Measurements from ENCODE around the gene PSMA3.
A peak's percentile ranks its signal among the peaks of the same experiment; 100 is the strongest.

PSMA3 gene

DNA sequence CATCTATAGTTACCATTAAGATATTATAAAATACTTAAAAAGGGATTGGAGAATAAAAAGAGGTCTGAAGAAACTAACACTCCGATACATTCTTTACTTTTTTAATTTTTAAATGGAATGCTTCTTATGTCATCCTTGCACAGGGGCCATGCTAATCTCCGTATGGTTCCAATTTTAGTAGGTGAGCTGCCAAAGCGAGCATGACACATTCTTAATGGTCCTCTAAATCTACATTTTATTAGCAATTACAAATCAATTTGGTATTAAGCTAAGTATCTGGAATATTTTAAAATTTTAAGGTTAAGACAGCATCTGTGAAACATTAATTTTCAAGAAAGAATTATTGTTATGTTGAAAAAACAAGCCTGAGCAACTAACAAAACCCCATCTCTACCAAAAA, 47.5 kb downstream of the PSMA3 start:
- TF ChIP-seq, protein P1, sequence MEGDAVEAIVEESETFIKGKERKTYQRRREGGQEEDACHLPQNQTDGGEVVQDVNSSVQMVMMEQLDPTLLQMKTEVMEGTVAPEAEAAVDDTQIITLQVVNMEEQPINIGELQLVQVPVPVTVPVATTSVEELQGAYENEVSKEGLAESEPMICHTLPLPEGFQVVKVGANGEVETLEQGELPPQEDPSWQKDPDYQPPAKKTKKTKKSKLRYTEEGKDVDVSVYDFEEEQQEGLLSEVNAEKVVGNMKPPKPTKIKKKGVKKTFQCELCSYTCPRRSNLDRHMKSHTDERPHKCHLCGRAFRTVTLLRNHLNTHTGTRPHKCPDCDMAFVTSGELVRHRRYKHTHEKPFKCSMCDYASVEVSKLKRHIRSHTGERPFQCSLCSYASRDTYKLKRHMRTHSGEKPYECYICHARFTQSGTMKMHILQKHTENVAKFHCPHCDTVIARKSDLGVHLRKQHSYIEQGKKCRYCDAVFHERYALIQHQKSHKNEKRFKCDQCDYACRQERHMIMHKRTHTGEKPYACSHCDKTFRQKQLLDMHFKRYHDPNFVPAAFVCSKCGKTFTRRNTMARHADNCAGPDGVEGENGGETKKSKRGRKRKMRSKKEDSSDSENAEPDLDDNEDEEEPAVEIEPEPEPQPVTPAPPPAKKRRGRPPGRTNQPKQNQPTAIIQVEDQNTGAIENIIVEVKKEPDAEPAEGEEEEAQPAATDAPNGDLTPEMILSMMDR (conservative IDR thresholded peaks at IDR 0.05; ENCODE audit: low read length) = no peak
- peak; percentile 82 for DNase-seq (ENCODE audit: low read depth)
- no peak overlapping the region for H3K4me3 ChIP-seq (ENCODE audit: low read length)

DNA sequence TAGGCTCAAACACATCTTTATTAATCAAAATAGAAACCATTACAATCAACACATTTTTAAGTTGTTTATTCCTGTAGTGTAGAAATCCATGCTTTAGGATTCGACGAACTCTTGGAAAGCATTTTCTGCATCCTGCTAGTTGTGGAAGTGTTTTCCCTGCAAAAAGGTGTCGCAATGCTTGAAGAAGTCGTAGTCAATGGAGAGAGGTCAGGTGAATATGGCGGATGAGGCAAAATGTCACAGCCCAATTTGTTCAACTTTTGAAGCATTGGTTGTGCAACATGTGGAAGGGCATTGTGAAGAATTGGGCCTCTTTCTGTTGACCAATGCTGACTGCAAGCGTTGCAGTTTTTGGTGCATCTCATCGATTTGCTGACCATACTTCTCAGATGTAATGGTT, 49.6 kb downstream of the PSMA3 start:
- TF ChIP-seq, protein P1 (conservative IDR thresholded peaks at IDR 0.05; ENCODE audit: low read length) = no peak
- H3K4me3 ChIP-seq (ENCODE audit: low read length) = no peak overlapping the region
- no peak for DNase-seq (ENCODE audit: low read depth)

DNA sequence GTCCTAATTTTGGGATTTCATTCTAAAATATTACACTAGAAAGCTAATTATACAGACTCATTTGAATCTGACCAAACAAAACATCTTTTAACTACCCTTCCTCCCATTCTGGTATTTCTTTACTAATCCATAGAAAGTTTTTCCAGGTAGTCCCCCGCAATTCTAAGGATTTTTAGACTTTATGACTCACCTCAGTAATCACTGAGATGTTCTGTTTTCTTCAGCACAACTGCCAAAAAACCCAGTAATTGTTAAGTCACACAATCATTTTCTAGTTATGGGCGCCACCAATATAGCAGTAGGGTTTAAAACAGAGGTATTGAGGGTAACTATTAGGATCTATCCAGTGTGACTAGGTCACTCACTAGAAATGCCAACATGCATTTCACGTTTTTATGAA, 52.1 kb downstream of the PSMA3 start:
- no peak for DNase-seq (ENCODE audit: low read depth)
- TF ChIP-seq, protein P1 (conservative IDR thresholded peaks at IDR 0.05; ENCODE audit: low read length) = no peak

DNA sequence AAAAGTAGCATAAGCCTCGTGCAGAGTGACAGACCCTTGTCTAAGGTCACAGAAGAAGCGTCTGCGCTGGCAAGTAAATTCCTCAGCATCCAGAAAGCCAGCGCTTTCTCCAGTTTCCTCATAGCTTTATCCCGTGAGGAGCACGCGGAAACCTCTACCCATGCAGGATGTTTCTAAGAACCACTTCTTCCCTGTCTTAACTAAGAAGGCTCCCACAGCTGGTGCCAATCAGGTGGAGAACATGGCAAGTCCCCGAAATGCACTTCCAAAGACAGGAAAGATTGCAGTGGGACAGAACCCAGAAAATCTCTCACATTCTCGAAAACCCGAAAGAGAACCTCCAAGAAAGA, 52.7 kb downstream of the PSMA3 start:
- peak; percentile 65 for DNase-seq (ENCODE audit: low read depth)
- TF ChIP-seq, protein P1 (conservative IDR thresholded peaks at IDR 0.05; ENCODE audit: low read length) = no peak
- H3K4me3 ChIP-seq (ENCODE audit: low read length) = peak overlapping the region; percentile 94

More for the DNA sequence above, 52.1 kb downstream of the PSMA3 start:
- H3K4me3 ChIP-seq (ENCODE audit: low read length) = peak overlapping the region; percentile 94

DNA sequence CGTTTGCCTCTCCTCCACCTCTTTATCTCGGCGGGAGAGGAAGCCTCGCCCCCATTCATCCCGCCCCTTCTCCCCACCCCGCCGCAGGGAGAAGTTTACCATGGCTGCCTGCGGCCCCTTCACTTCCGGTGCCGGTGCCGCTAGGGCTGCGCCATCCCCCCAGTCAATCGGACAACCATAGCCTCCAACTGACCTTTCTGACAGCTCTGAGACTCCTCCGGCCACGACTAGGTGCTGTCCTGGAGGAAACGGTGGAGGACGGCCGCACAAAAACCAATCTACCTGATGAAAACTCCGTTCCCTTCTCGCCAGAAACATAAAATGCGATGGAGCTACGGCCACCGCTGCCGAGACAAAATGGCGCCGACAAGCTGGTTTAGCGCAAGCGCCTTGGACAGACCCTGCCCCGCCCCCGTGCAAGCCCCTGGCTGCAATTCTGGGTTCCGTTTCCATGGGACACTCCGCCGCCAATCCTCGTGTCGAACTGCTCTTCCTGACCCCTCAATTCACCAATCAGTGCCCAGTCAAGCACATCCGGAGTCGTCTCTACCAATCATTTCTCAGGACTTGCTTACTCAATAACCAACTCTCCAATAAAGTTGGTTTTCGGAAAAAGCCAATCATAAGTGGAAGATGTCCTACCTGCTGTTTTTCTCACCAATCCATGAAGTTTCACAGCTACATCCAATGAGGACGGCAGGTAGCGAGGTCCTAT, 53.3 kb downstream of the PSMA3 start:
- TF ChIP-seq, protein P1 (conservative IDR thresholded peaks at IDR 0.05; ENCODE audit: low read length) = peak; percentile 13; the same call in 1 of the 2 replicates

DNA sequence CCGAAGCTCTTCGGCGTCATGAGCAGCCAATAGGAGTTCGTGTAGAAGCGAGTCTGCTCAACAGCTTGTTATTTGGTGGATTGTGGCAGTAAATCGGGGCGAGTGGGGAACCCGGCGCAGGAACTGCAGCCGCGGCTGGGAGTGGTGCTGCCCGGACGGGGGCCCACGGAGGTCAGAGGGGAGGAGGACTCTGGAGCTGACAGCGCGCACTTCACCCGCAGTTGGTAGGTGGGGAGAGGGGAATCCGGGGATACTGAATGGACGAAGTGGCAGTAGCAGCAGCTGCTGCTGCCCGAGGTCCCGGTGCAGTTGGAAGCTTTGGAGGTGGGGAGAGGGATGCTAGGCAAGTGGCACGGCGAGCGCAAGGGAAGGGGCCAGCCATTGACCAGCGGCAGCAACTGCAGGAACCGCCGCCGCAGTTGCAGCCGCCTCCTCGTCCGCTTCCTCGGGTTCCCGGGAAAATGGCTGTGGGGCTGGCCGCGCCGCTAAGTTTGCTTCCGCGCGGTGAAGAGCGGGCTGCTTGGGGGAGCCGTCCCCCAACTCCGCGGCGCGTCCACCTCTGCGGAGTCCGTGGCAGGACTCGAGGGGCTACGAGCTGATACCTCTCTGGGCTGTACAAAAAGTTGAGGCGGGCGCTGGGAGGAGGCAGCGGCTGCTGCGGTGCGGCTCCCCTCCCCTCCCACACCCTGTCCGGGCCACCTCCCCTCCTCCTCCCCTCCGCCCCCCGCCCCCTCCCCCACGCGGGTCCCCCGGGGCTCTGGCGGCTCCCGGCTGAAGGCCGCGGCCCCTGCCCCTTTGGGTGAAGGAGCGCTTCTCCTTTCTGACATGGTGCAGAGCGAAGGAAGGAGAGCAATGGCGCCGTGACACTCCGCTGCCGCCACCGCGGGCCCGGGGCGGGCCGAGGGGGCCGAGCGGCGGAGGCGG, 54.1 kb downstream of the PSMA3 start, which contains the start of gene ARID4A:
Gene ARID4A (plus strand): TSS at position 79 of the 924 bp plus-strand sequence. CDS start 1,300 bp downstream, outside the sequence.
- TF ChIP-seq, protein P1 (conservative IDR thresholded peaks at IDR 0.05; ENCODE audit: low read length) = no peak
- H3K4me3 ChIP-seq (ENCODE audit: low read length) = peak within 1 kb of the TSS; percentile 98
- DNase-seq (ENCODE audit: low read depth) = peak; percentile 15

More for the DNA sequence above, 53.3 kb downstream of the PSMA3 start:
- peak; percentile 100 for DNase-seq (ENCODE audit: low read depth)
- H3K4me3 ChIP-seq (ENCODE audit: low read length) = peak overlapping the region; percentile 98

Measured in AG10803 (cell line).